CD4-positive, alpha-beta T cell (primary cell): Measurements from ENCODE around the gene ZNF835. TPM values are rescaled to one million over a fixed set of nuclear protein-coding genes. Genes with fewer than 3 reads are reported as not detected.

ENCODE experiments used
- ATAC-seq: fragments of 200-7000 bp; cut with Tn5 transposase; one replicate; pipeline ENCODE4 v1.10.0; 2022; ENCODE audit warnings: mild to moderate bottlenecking; ENCODE audit not compliant: poor library complexity
- CTCF ChIA-PET: fragments of 350-600 bp; sonication (Branson Sonifier 250); formaldehyde crosslinking; loops from one replicate; lab custom pipeline; 2021; ENCODE audit warnings: antibody characterized with exemption, inconsistent platforms; lab: Charles Lee
- POLR2A ChIA-PET: fragments of 350-600 bp; sonication (Branson Sonifier 250); formaldehyde crosslinking; loops from one replicate; lab custom pipeline; 2021; ENCODE audit warnings: antibody characterized with exemption, inconsistent platforms; lab: Charles Lee
- DNase-seq, 14 experiments: peaks; one replicate each; pipeline ENCODE4 v3.0.0-alpha.2; 2013 to 2020; ENCODE audit warnings: mixed read lengths in 2 of 14
- H3K27ac ChIP-seq, 2 donors: one replicate each; pipeline versions ENCODE4 v1.5.1 to v1.7.0; 2013; ENCODE audit warnings: low read length in 2 of 2, low read depth in 1 of 2, mild to moderate bottlenecking in 1 of 2
- H3K27me3 ChIP-seq, 2 experiments: 1 replicate in 1 of 2; 2 replicates in 1 of 2; pipeline versions ENCODE4 v1.6.1 to v1.7.0; 2013; ENCODE audit warnings: low read length in 2 of 2, control low read depth in 1 of 2, mild to moderate bottlenecking in 1 of 2, moderate library complexity in 1 of 2; ENCODE audit not compliant: insufficient read depth in 2 of 2, control insufficient read depth in 1 of 2
- H3K36me3 ChIP-seq: one replicate; pipeline ENCODE4 v1.6.1; 2013; ENCODE audit warnings: low read length, control low read depth; ENCODE audit not compliant: insufficient read depth
- H3K4me1 ChIP-seq: one replicate; pipeline ENCODE4 v1.6.1; 2013; ENCODE audit warnings: low read length, control low read depth; ENCODE audit not compliant: insufficient read depth
- H3K4me3 ChIP-seq: one replicate; pipeline ENCODE4 v1.5.1; 2013; ENCODE audit warnings: mild to moderate bottlenecking, low read length, moderate library complexity
- H3K9me3 ChIP-seq, 2 experiments: 1 replicate in 1 of 2; 2 replicates in 1 of 2; pipeline versions ENCODE4 v1.6.1 to v1.7.0; 2013; ENCODE audit warnings: low read length in 2 of 2, mild to moderate bottlenecking in 2 of 2, control low read depth in 1 of 2, moderate library complexity in 1 of 2; ENCODE audit not compliant: control insufficient read depth in 1 of 2, insufficient read depth in 1 of 2
- H3K27ac Mint-ChIP-seq: one replicate; pipeline ENCODE4 v1.8.0; 2020; ENCODE audit warnings: mixed read lengths
- H3K27me3 Mint-ChIP-seq: one replicate; pipeline ENCODE4 v1.8.0; 2021; ENCODE audit warnings: mixed read lengths
- H3K36me3 Mint-ChIP-seq: one replicate; pipeline ENCODE4 v1.8.0; 2021; ENCODE audit warnings: low read depth, mixed read lengths
- H3K4me1 Mint-ChIP-seq: one replicate; pipeline ENCODE4 v1.8.0; 2021; ENCODE audit warnings: low read depth, mixed read lengths
- H3K4me3 Mint-ChIP-seq: one replicate; pipeline ENCODE4 v1.8.0; 2020; ENCODE audit warnings: mild to moderate bottlenecking, mixed read lengths
- H3K9me3 Mint-ChIP-seq: one replicate; pipeline ENCODE4 v1.8.0; 2020; ENCODE audit warnings: mixed read lengths
- intact Hi-C, 2 experiments: fragments of 100-400 bp; cut with DNase I in 1 of 2; cut with micrococcal nuclease in 1 of 2; formaldehyde crosslinking; loops; one replicate each; pipeline versions ENCODE4 v1.15.1 to v1.9.0; 2023 to 2025; cut with DNase I, micrococcal nuclease
- total RNA-seq, 174 experiments: library from RNA in 2 of 174; stranded (reverse) in 2 of 174; gene quantifications; one replicate each; pipeline ENCODE4 v1.2.3 and lab custom pipeline; 2021 to 2026
- TF ChIP-seq, protein P1 (sequence below): fragments of 200-600 bp; IDR thresholded peaks from one replicate; pipeline ENCODE4 v1.8.0; 2022; ENCODE audit warnings: antibody characterized with exemption, mild to moderate bottlenecking

Gene ZNF835
- total RNA-seq, 2 experiments from 2014 or later = 0.82 to 1.1 TPM

DNA sequence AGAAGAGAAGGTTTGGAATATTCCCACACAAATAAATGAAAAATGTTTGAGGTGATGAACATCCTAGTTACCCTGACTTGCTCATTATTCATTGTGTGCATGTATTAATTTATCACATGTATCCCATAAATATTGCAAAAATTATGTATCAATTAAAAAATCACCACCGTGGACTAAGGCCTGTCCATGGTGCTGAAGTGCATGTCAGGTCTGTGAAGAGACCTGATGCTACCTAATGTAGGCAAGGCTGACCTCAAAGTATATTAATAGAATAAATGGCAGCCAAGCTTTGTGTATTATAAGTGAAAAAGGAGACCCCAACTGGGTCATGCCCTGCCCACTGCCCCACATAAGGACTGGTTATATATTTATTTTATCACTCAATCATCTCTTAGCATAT, 34.4 kb upstream of the ZNF835 start:
- H3K27me3 ChIP-seq = no peaks in the 10 kb centered on the region
- no peaks in the 10 kb centered on the region for H3K4me1 ChIP-seq
- Mint-ChIP-seq H3K4me1 (no peaks in the 10 kb centered on the region), H3K36me3 (peaks cover 15% of the 10 kb centered on the region), H3K27ac (no peak overlapping the region), H3K27me3 (no peaks in the 10 kb centered on the region), H3K9me3 (peaks cover 17% of the 10 kb centered on the region), H3K4me3 (no peak overlapping the region)
- H3K27ac ChIP-seq = no peak overlapping the region
- DNase-seq = no peak
- TF ChIP-seq, protein P1, sequence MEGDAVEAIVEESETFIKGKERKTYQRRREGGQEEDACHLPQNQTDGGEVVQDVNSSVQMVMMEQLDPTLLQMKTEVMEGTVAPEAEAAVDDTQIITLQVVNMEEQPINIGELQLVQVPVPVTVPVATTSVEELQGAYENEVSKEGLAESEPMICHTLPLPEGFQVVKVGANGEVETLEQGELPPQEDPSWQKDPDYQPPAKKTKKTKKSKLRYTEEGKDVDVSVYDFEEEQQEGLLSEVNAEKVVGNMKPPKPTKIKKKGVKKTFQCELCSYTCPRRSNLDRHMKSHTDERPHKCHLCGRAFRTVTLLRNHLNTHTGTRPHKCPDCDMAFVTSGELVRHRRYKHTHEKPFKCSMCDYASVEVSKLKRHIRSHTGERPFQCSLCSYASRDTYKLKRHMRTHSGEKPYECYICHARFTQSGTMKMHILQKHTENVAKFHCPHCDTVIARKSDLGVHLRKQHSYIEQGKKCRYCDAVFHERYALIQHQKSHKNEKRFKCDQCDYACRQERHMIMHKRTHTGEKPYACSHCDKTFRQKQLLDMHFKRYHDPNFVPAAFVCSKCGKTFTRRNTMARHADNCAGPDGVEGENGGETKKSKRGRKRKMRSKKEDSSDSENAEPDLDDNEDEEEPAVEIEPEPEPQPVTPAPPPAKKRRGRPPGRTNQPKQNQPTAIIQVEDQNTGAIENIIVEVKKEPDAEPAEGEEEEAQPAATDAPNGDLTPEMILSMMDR = no peak
- CTCF ChIA-PET = no interaction called here
- peaks cover 9 to 16% of the 10 kb centered on the region in 2 experiments for H3K9me3 ChIP-seq
- intact Hi-C loops = no loop called here
- no peak for ATAC-seq
- no peaks in the 10 kb centered on the region for H3K36me3 ChIP-seq
- POLR2A ChIA-PET = no interaction called here
- no peak overlapping the region for H3K4me3 ChIP-seq

DNA sequence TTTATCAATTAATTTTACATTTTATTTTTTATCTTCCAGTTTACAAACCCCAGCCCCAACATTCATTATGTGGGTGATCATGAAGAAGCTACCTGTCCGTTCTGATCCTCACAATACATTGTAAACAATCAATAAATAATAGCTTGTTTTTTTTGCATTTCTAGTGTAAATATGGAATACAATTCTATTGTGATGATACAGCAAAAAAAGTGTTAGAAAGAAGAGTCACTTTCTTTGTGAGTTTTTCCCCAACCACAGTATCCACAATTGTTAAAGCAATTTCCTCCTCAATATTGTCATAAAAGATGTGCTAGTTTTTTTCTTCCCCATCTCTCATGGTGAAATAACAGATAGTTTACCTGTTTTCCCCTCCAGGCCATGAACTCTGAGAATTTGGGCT, 30.3 kb upstream of the ZNF835 start:
- intact Hi-C loops = no loop called here

DNA sequence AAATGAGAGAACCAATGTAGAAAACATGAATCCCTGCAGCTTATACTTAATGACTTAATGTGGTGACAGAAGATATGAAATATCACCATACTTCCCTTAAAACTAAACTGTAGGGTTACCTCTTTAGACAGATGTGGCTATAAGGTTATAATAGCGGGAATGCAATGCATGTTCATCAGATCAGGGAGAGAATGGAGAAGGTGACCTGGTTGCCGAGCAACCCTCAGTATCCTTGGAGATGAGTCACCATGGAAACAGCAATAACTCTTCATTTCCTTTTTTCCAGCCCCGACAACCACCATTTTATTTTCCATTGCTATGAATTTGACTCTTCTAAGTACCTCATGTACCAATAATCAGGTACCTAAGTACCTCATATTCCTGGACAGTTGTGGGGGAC, 28.0 kb upstream of the ZNF835 start:
- no peak overlapping the region for H3K4me3 Mint-ChIP-seq
- POLR2A ChIA-PET = no interaction called here
- TF ChIP-seq, protein P1 = no peak
- Histone ChIP-seq H3K4me3 (no peak overlapping the region), H3K9me3 (peaks cover 10 to 37% of the 10 kb centered on the region in 2 experiments), H3K27ac (no peak overlapping the region), H3K36me3 (no peaks in the 10 kb centered on the region), H3K4me1 (no peaks in the 10 kb centered on the region), H3K27me3 (no peaks in the 10 kb centered on the region)
- H3K27me3 Mint-ChIP-seq = no peaks in the 10 kb centered on the region
- no peaks in the 10 kb centered on the region for H3K4me1 Mint-ChIP-seq
- CTCF ChIA-PET = no interaction called here
- peaks cover 3% of the 10 kb centered on the region for H3K9me3 Mint-ChIP-seq
- H3K36me3 Mint-ChIP-seq = peaks cover 10% of the 10 kb centered on the region
- ATAC-seq (no peak), DNase-seq (no peak)
- intact Hi-C loops = no loop called here
- H3K27ac Mint-ChIP-seq = no peak overlapping the region

More for the DNA sequence above, 30.3 kb upstream of the ZNF835 start:
- Mint-ChIP-seq H3K9me3 (peaks cover 8% of the 10 kb centered on the region), H3K4me3 (no peak overlapping the region), H3K27ac (no peak overlapping the region), H3K36me3 (peaks cover 9% of the 10 kb centered on the region), H3K27me3 (no peaks in the 10 kb centered on the region), H3K4me1 (no peaks in the 10 kb centered on the region)
- no peak for ATAC-seq
- H3K36me3 ChIP-seq = no peaks in the 10 kb centered on the region
- no peak for DNase-seq
- POLR2A ChIA-PET = no interaction called here
- H3K4me1 ChIP-seq = no peaks in the 10 kb centered on the region
- CTCF ChIA-PET = no interaction called here
- H3K27ac ChIP-seq = no peak overlapping the region
- TF ChIP-seq, protein P1 = no peak
- no peak overlapping the region for H3K4me3 ChIP-seq
- no peaks in the 10 kb centered on the region for H3K27me3 ChIP-seq
- peaks cover 19 to 29% of the 10 kb centered on the region in 2 experiments for H3K9me3 ChIP-seq
